CD1c-positive myeloid dendritic cell (primary cell): Measurements from ENCODE around the gene IDH3A.

ENCODE experiments used
- DNase-seq: peaks from one replicate; pipeline ENCODE4 v3.0.0-alpha.2; 2016; ENCODE audit errors: extremely low spot score

The IDH3A gene

DNA sequence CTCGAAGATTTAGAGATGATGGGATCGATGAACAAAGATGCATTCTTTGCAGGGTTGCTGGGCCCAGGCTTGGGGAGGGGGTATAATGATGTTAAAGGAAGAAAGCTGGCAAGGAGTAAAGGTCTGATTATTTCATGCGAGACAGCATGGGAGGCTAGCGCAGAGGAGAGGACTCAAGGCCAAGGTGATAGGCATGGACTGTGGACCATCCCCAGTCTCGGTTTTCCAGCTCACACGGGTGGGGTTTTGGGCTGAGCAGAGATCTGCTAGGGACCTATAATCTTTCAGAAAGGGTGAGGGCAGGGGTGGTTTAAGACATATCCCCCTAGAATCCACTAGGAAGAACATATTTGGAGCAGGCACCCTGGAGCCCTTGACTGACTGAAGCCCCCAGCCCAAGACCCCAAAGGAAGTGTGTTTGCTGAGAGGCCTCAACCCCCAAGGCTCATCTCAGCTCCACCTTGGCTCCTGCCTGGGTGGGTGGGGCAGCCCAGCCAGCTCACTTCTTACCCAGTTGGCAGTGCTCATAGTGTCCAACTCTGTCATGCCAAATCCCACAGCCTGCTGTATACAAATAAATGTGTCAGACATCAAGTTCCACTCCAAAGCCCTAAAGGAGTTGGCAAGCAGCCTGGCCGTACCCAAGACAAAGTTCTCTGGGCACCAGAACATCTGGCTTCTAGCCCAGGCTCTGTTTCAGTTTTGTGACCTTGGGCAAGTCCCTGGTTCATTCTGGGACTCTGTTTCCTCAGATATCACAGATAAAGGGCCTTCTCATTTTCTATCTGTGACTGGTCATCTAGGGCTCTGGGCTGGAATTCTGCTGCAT, 67.3 kb downstream of the IDH3A start:
- DNase-seq: no peak

DNA sequence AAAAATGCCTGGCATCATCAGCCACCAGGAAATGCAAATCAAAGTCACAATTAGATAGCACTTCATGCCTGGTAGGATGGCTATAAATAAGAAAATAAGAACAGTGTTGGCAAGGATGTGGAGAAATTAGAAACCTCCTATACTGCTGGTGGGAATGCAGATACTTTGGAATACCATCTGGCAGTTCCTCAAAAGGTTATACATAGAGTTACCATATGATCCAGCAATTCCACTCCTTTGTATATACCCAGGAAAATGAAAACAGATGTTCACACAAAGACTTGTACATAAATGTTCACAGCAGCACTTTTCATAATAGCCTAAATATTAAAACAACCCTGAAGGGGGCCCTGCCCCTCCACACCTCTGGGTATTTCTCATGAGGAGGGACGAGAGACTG, 71.6 kb downstream of the IDH3A start:
- DNase-seq: no peak
